Hepatocyte (in vitro differentiated cells): Measurements from ENCODE around the gene KLF13. TPM values are rescaled to one million over a fixed set of nuclear protein-coding genes. Genes with fewer than 3 reads are reported as not detected.

ENCODE experiments used
- DNase-seq: peaks from one replicate; pipeline ENCODE4 v3.0.0-alpha.2; 2016; ENCODE audit warnings: low spot score
- H2AFZ ChIP-seq: fragments of 200-600 bp; sonication (generic); 2 replicates; pipeline ENCODE4 v1.6.0; 2016; ENCODE audit warnings: antibody characterized with exemption, mild to moderate bottlenecking
- H3K27ac ChIP-seq: fragments of 200-600 bp; sonication (generic); 2 replicates; pipeline ENCODE4 v1.5.1; 2016; ENCODE audit warnings: mild to moderate bottlenecking
- H3K27me3 ChIP-seq: fragments of 200-600 bp; sonication (generic); 2 replicates; pipeline ENCODE4 v1.6.1; 2016
- H3K36me3 ChIP-seq: fragments of 200-600 bp; sonication (generic); replicated peaks from 2 replicates; pipeline ENCODE4 v1.5.1; 2016; ENCODE audit warnings: low read depth; ENCODE audit not compliant: insufficient read depth
- H3K4me1 ChIP-seq: fragments of 200-600 bp; sonication (generic); 2 replicates; pipeline ENCODE4 v1.5.1; 2016; ENCODE audit warnings: mild to moderate bottlenecking, moderate library complexity; ENCODE audit not compliant: insufficient read depth
- H3K4me2 ChIP-seq: fragments of 200-600 bp; sonication (generic); 2 replicates; pipeline ENCODE4 v1.6.0; 2016
- H3K4me3 ChIP-seq: fragments of 200-600 bp; sonication (generic); 2 replicates; pipeline ENCODE4 v1.5.1; 2016; ENCODE audit warnings: mild to moderate bottlenecking
- H3K79me2 ChIP-seq: fragments of 200-600 bp; sonication (generic); 2 replicates; pipeline ENCODE4 v1.6.0; 2017; ENCODE audit warnings: mild to moderate bottlenecking
- H3K9me2 ChIP-seq: fragments of 200-600 bp; sonication (generic); replicated peaks from 2 replicates; pipeline ENCODE4 v1.6.0; 2017; ENCODE audit warnings: mild to moderate bottlenecking; ENCODE audit not compliant: insufficient read depth
- H3K9me3 ChIP-seq: fragments of 200-600 bp; sonication (generic); 2 replicates; pipeline ENCODE4 v1.5.1; 2016; ENCODE audit warnings: low read depth, mild to moderate bottlenecking
- H4K20me1 ChIP-seq: fragments of 200-600 bp; sonication (generic); 2 replicates; pipeline ENCODE4 v1.6.0; 2016; ENCODE audit warnings: mild to moderate bottlenecking; ENCODE audit not compliant: insufficient read depth, poor library complexity, severe bottlenecking
- CTCF ChIP-seq: fragments of 200-600 bp; sonication (generic); IDR thresholded peaks from 2 replicates; pipeline ENCODE4 v1.5.1; 2016; ENCODE audit warnings: antibody characterized with exemption, mild to moderate bottlenecking; ENCODE audit not compliant: poor library complexity
- EZH2 ChIP-seq: fragments of 200-600 bp; sonication (generic); IDR thresholded peaks from 2 replicates; pipeline ENCODE4 v1.6.1; 2016; ENCODE audit warnings: antibody characterized with exemption, mild to moderate bottlenecking, borderline replicate concordance
- EZH2phosphoT487 ChIP-seq: fragments of 200-600 bp; sonication (generic); IDR thresholded peaks from one replicate; pipeline ENCODE4 v1.6.1; 2018; ENCODE audit warnings: antibody characterized with exemption, mild to moderate bottlenecking, low read depth, moderate library complexity; ENCODE audit not compliant: unreplicated experiment, severe bottlenecking
- WGBS: methylation state at CpG from one replicate; pipeline ENCODE4 v1.1.6; 2016; ENCODE audit warnings: low lambda C conversion rate; ENCODE audit errors: missing lambda C conversion rate; 5-methylcytosine and 5-hydroxymethylcytosine counted together
- polyA plus RNA-seq: library from polyadenylated mRNA; unstranded; fragments of >200 nt; fragmentation: Nextera tagmentation; extraction: Ambion mirVana; gene quantifications from 2 replicates; pipeline ENCODE4 v1.2.1, GENCODE V29; 2016
- total RNA-seq: library from RNA; depleted of rRNA; stranded (reverse); fragments of >200 nt; gene quantifications from 2 replicates; pipeline ENCODE4 v1.2.3, GENCODE V29; 2014

Gene KLF13
- total and polyA plus RNA-seq, 2 experiments from 2014 or later: 32.7 to 51.2 TPM

- no peaks in the 10 kb centered on the region for H3K9me3 ChIP-seq
- no peak overlapping the region for H3K4me2 ChIP-seq
- no peak overlapping the region for H3K4me3 ChIP-seq
- no peak overlapping the region for H3K27ac ChIP-seq
- H3K79me2 ChIP-seq: peaks cover 95% of the 10 kb centered on the region
- no peak for TF ChIP-seq CTCF
- TF ChIP-seq EZH2phosphoT487: no peak
- TF ChIP-seq EZH2: no peak
- H3K4me1 ChIP-seq: peaks cover 12% of the 10 kb centered on the region
- H3K27me3 ChIP-seq: no peaks in the 10 kb centered on the region
- H4K20me1 ChIP-seq: peaks cover 97% of the 10 kb centered on the region
- H2AFZ ChIP-seq: no peak overlapping the region
- DNase-seq: no peak
- no peaks in the 10 kb centered on the region for H3K9me2 ChIP-seq
- no peaks in the 10 kb centered on the region for H3K36me3 ChIP-seq
- 75% methylated on average over 5 of the region's 5 CpGs for WGBS
These were observed 17.2 kb downstream of the KLF13 start for GRCh38 chr15:31343831-31344230.

DNA sequence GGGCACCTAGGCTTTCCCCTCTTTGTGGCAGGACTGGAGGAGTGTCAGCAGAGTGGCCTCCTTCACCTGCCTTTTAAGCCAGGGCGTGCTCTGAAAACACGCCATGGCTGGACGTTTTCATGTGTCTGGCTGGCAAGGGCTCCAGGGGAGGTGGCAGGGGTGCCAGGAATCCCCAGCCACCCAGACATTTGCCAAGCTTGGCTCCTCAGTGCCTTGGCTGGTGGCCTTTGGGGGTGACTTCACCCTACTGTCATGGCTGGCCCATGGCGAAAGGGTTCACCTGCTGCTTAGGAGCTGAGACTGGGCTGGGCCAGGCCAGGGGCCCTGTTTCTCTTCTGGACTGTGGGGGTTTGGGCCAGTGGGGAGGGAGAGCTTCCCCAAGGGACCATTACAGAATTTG lies 17.6 kb downstream of the KLF13 start:
- Histone ChIP-seq H3K9me2 (no peaks in the 10 kb centered on the region), H3K27ac (no peak overlapping the region), H3K79me2 (peaks cover 94% of the 10 kb centered on the region), H3K27me3 (no peaks in the 10 kb centered on the region), H2AFZ (no peak overlapping the region), H3K9me3 (no peaks in the 10 kb centered on the region), H3K36me3 (no peaks in the 10 kb centered on the region), H3K4me1 (peaks cover 12% of the 10 kb centered on the region), H4K20me1 (peaks cover 98% of the 10 kb centered on the region), H3K4me3 (no peak overlapping the region), H3K4me2 (no peak overlapping the region)
- no peak for DNase-seq
- TF ChIP-seq CTCF: no peak
- TF ChIP-seq EZH2: no peak
- TF ChIP-seq EZH2phosphoT487: no peak
- 95% methylated on average over 4 of the region's 4 CpGs for WGBS

- Histone ChIP-seq H3K9me2 (no peaks in the 10 kb centered on the region), H3K36me3 (no peaks in the 10 kb centered on the region), H3K79me2 (peaks cover 93% of the 10 kb centered on the region), H3K27ac (no peak overlapping the region), H3K27me3 (no peaks in the 10 kb centered on the region), H3K4me3 (no peak overlapping the region), H4K20me1 (peaks cover 98% of the 10 kb centered on the region), H2AFZ (no peak overlapping the region), H3K9me3 (no peaks in the 10 kb centered on the region), H3K4me2 (peak overlapping the region; percentile 29), H3K4me1 (peaks cover 12% of the 10 kb centered on the region)
- whole genome bisulfite sequencing: 88% methylated on average over 14 of the region's 16 CpGs
- TF ChIP-seq EZH2phosphoT487 (no peak), EZH2 (no peak), CTCF (no peak)
- no peak for DNase-seq
These were observed 18.4 kb downstream of the KLF13 start for GRCh38 chr15:31344823-31345605.
